GM10266 (cell line): ENCODE measurements around the gene DNPH1.

Experiments used
- DNase-seq: peaks from one replicate; pipeline ENCODE4 v3.0.0; 2012; ENCODE audit errors: extremely low spot score
- TF ChIP-seq, protein P1 (sequence below): IDR thresholded peaks from 2 replicates; pipeline ENCODE4 v1.5.1; 2012; ENCODE audit warnings: mild to moderate bottlenecking, low read depth; ENCODE audit not compliant: control insufficient read depth, insufficient read depth; ENCODE audit errors: missing control alignments

The DNPH1 gene

GRCh38 chr6:43207286-43207685, 22.0 kb downstream of the DNPH1 start:
- TF ChIP-seq, protein P1, sequence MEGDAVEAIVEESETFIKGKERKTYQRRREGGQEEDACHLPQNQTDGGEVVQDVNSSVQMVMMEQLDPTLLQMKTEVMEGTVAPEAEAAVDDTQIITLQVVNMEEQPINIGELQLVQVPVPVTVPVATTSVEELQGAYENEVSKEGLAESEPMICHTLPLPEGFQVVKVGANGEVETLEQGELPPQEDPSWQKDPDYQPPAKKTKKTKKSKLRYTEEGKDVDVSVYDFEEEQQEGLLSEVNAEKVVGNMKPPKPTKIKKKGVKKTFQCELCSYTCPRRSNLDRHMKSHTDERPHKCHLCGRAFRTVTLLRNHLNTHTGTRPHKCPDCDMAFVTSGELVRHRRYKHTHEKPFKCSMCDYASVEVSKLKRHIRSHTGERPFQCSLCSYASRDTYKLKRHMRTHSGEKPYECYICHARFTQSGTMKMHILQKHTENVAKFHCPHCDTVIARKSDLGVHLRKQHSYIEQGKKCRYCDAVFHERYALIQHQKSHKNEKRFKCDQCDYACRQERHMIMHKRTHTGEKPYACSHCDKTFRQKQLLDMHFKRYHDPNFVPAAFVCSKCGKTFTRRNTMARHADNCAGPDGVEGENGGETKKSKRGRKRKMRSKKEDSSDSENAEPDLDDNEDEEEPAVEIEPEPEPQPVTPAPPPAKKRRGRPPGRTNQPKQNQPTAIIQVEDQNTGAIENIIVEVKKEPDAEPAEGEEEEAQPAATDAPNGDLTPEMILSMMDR: no peak
- DNase-seq: no peak

- TF ChIP-seq, protein P1: no peak
- no peak for DNase-seq
Observed at GRCh38 chr6:43205849-43206248, 23.4 kb downstream of the DNPH1 start.

DNA sequence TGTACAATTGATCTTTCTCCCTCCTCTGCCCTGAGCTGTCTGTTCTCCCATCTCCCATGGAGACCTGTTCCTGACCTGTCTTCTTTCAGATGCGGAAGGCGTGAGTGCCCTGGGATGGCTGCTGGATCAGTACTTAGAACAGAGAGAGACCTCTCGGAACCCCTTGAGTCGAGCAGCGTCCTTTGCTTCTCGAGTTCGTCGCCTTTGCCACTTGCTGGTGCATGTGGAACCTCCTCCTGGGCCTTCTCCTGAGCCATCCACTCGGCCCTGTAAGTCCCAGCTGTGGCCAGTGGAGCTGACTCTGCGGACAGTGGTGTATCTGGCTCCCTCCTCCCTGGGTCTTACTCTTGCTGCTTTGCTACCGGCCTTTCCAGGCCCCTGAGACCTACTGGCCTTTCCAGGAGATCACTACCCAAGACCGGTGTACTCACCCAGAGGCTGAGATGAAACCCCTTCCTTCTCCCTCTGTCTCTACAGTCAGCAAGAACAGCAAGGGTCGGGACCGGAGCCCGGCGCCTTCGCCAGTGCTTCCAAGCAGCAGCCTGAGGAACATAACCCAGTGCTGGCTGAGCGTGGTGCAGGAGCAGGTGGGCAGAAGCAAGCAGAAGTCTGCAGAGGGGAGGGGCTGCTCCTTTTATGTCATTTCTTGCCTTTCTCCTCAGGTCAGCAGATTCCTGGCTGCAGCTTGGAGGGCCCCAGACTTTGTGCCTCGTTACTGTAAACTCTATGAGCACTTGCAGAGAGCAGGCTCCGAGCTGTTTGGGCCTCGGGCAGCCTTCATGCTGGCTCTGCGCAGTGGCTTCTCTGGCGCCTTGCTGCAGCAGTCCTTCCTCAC, 24.8 kb downstream of the DNPH1 start:
- DNase-seq: no peak
- TF ChIP-seq, protein P1: no peak

- TF ChIP-seq, protein P1: no peak
- no peak for DNase-seq
Observed at GRCh38 chr6:43203718-43204095, 25.6 kb downstream of the DNPH1 start.

- no peak for DNase-seq
- TF ChIP-seq, protein P1: no peak
Observed at GRCh38 chr6:43203029-43203717, 26.1 kb downstream of the DNPH1 start.

DNA sequence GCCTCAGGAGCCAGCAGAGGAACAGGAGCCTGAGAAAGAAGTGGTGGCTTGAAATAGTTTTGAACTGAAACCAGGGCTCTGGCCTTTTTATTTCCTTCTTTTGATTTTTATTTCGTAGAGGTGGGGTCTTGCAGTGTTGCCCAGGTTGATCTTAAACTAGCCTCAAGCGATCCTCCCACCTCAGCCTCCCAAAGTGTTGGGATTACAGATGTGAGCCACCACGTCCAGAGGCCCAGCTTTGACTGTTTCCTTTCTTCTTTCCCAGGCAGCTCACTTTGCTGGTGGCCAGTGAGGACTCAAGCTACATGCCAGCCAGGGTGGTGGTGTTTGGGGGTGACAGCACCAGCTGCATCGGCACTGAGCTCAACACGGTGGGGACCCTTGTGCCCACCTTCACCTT, 26.8 kb downstream of the DNPH1 start:
- DNase-seq: no peak
- TF ChIP-seq, protein P1: no peak

DNA sequence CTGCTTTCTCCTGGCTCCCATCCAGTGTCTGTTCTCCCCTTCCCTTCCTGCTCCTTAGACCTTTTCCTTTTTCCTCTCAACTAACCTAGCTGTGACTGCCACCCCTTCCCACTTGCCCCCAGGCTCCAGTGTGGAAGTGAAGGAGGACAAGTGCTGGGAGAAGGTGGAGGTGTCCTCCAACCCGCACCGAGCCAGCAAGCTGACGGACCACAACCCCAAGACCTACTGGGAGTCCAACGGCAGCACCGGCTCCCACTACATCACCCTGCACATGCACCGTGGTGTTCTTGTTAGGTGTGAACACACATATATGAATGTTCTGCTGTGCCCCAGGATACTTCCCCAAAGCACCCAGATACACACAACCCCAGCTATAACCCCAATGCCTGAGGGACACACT, 28.7 kb downstream of the DNPH1 start:
- no peak for DNase-seq
- TF ChIP-seq, protein P1: no peak
